Spinal cord (tissue), 10 donors: Measurements from ENCODE around the gene ZCWPW1. TPM values are rescaled to one million over a fixed set of nuclear protein-coding genes. Genes with fewer than 3 reads are reported as not detected.
"Not testable (repeated sequence)": the region's sequence is repeated elsewhere in the genome, so short reads cannot be mapped to it uniquely, and the experiment has no call there.

Source experiments
- DNase-seq, 6 donors: peaks; one replicate each; pipeline versions ENCODE4 v3.0.0 to v3.0.0-alpha.2; 2013 to 2015; ENCODE audit warnings: low spot score in 6 of 6, low read depth in 4 of 6
- H3K27ac ChIP-seq: one replicate; pipeline ENCODE4 v1.5.1; 2013; ENCODE audit warnings: low read depth, low read length, control low read depth
- H3K27me3 ChIP-seq: one replicate; pipeline ENCODE4 v1.6.1; 2013; ENCODE audit warnings: low read length; ENCODE audit not compliant: control insufficient read depth, insufficient read depth
- H3K36me3 ChIP-seq: one replicate; pipeline ENCODE4 v1.6.1; 2013; ENCODE audit warnings: low read length; ENCODE audit not compliant: control insufficient read depth, insufficient read depth
- H3K4me1 ChIP-seq: one replicate; pipeline ENCODE4 v1.6.1; 2013; ENCODE audit warnings: low read length; ENCODE audit not compliant: control insufficient read depth, insufficient read depth
- H3K4me3 ChIP-seq: one replicate; pipeline ENCODE4 v1.5.1; 2013; ENCODE audit warnings: low read depth, low read length, control low read depth
- H3K9me3 ChIP-seq: one replicate; pipeline ENCODE4 v1.6.1; 2013; ENCODE audit warnings: low read length; ENCODE audit not compliant: control insufficient read depth, insufficient read depth
- WGBS: methylation state at CpG from one replicate; pipeline ENCODE4 v1.1.5; 2013; ENCODE audit warnings: missing lambda C conversion rate; ENCODE audit not compliant: insufficient coverage; 5-methylcytosine and 5-hydroxymethylcytosine counted together
- polyA plus RNA-seq, 2 donors: library from polyadenylated mRNA; unstranded; fragments of 120-200 nt; gene quantifications; one replicate each; pipeline ENCODE4 v1.2.1, GENCODE V29; 2013; ENCODE audit not compliant: insufficient read length in 2 of 2
- total RNA-seq, 2 donors: library from RNA; depleted of rRNA in 1 of 2; stranded (reverse); fragments of 120-200 nt in 1 of 2; fragments of >200 nt in 1 of 2; gene quantifications; one replicate each; pipeline versions ENCODE4 v1.2.3 to v1.2.4, GENCODE V29; 2013 to 2014
- donor health status: healthy.

ZCWPW1 gene
- total and polyA plus RNA-seq, 4 donors, result 5.1 to 8.0 (median 7.1) TPM

DNA sequence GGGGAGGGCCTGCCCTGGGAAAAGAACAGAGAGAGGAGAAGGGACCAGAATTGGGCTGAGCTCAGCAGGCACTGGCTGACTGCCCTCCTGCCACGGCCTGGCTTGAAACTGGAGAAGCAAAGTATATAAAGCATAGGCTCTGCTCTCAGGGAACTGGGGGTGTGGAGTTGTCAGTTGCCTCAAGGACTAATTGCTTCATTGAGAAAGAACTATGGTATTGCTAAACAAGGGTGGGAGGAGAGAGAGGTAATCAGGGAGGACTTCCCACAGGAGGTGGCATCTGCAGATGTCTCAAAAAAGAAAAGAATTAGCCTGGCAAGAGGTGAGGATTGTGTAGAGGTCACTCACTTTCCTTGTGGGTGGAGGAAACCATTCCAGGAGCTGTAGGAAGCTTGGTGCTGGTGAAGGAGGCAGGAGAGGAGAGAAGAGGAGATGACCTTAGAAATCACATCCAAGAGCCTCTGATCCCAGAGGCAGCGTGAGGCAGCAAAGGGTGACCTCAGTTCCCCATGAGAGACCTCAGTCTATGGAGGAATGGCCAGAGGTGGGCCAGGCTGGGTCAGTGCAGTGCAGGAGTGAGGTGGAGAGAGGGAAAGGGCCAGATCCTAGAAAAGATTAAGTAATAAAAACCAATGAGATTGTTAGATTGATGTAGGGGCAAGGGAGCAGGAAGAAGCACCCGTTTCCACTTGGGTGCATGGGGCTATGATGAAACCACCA, 68.2 kb downstream of the ZCWPW1 start:
- DNase-seq, result no peak
- 95% methylated on average over 3 of the region's 3 CpGs for WGBS
- Histone ChIP-seq H3K27me3 (no peaks in the 10 kb centered on the region), H3K4me3 (no peak overlapping the region), H3K9me3 (no peaks in the 10 kb centered on the region), H3K4me1 (no peaks in the 10 kb centered on the region), H3K27ac (no peak overlapping the region), H3K36me3 (peaks cover 74% of the 10 kb centered on the region)

DNA sequence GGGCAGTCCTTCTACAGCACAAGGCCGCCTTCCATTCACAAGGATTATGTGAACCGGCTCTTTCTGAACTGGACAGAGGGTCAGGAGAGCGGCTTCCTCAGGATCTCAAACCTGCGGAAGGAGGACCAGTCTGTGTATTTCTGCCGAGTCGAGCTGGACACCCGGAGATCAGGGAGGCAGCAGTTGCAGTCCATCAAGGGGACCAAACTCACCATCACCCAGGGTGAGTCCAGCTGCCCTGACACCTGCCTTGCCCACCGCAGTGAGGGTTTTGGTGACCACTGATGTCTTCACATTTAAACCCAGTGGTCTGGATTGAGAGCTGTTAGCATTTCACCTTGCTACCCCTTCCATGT, 69.7 kb downstream of the ZCWPW1 start:
- H3K27ac ChIP-seq, result no peak overlapping the region
- no peak overlapping the region for H3K4me3 ChIP-seq
- no peaks in the 10 kb centered on the region for H3K9me3 ChIP-seq
- no peak for DNase-seq
- peaks cover 86% of the 10 kb centered on the region for H3K36me3 ChIP-seq
- H3K4me1 ChIP-seq, result no peaks in the 10 kb centered on the region
- WGBS, result over 99% methylated on average over 8 of the region's 8 CpGs
- H3K27me3 ChIP-seq, result no peaks in the 10 kb centered on the region

DNA sequence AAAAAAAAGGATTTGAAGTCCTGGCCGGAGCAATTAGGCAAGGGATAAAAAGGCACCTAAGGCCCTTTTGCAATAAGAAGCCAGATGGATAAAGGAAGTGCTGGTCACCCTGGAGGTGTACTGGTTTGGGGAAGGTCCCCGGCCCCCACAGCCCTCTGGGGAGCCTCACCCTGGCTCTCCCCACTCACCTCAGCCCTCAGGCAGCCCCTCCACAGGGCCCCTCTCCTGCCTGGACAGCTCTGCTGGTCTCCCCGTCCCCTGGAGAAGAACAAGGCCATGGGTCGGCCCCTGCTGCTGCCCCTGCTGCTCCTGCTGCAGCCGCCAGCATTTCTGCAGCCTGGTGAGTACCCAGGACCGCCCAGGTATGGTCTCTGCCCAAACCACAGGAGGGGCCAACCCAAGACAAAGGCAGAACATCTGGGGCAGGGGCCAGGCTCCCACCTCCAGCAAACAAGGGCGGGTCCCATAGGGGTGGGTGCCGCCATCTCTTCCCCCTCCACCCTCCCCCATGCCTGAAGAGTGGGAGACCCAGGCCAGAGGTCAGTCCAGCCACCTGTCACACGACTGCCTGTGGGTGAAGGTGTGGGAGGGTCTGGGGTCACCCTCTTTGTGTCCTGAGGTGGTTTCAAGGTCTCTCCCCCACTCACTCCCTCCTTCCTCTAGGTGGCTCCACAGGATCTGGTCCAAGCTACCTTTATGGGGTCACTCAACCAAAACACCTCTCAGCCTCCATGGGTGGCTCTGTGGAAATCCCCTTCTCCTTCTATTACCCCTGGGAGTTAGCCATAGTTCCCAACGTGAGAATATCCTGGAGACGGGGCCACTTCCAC, 70.3 kb downstream of the ZCWPW1 start, which contains the start of gene PILRB:
Gene PILRB (plus strand): TSS at position 91 of the 830 bp plus-strand sequence. CDS start 186 bp downstream, at position 277.
- WGBS, result 76% methylated on average over 6 of the region's 11 CpGs
- H3K36me3 ChIP-seq, result peaks cover 92% of the 10 kb centered on the region
- H3K4me1 ChIP-seq, result no peaks in the 10 kb centered on the region

DNA sequence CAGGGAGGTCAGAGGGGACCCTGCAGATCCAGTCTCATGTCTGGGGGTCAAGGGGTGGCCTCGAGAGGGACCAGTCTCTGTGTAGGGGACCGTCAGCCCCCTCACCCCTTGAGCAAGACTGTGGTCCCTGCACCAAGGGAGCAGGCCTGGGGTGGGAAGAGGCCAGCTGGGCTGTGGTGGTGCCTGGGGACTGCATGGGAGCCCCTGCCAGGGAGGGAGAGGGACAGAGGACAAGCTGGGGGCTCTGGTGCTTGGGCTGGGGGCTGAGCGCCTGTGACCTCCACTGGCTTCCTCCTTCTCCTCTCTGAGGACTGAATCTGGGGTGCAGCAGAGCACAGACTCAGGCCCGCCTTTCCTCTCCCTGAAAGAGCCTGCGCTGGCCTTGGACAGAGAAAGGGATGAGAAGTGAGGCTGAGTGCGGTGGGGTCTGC, 71.4 kb downstream of the ZCWPW1 start:
- Histone ChIP-seq H3K4me3 (no peak overlapping the region), H3K36me3 (peaks cover 96% of the 10 kb centered on the region), H3K4me1 (no peaks in the 10 kb centered on the region), H3K27me3 (no peaks in the 10 kb centered on the region), H3K9me3 (no peaks in the 10 kb centered on the region), H3K27ac (no peak overlapping the region)
- no peak for DNase-seq
- 100% methylated on average over 4 of the region's 6 CpGs for WGBS

More for the DNA sequence above, 70.3 kb downstream of the ZCWPW1 start, which contains the start of gene PILRB:
- no peaks in the 10 kb centered on the region for H3K27me3 ChIP-seq
- H3K9me3 ChIP-seq, result no peaks in the 10 kb centered on the region
- DNase-seq, result no peak
- no peak within 1 kb of the TSS for H3K4me3 ChIP-seq
- H3K27ac ChIP-seq, result no peak within 1 kb of the TSS

DNA sequence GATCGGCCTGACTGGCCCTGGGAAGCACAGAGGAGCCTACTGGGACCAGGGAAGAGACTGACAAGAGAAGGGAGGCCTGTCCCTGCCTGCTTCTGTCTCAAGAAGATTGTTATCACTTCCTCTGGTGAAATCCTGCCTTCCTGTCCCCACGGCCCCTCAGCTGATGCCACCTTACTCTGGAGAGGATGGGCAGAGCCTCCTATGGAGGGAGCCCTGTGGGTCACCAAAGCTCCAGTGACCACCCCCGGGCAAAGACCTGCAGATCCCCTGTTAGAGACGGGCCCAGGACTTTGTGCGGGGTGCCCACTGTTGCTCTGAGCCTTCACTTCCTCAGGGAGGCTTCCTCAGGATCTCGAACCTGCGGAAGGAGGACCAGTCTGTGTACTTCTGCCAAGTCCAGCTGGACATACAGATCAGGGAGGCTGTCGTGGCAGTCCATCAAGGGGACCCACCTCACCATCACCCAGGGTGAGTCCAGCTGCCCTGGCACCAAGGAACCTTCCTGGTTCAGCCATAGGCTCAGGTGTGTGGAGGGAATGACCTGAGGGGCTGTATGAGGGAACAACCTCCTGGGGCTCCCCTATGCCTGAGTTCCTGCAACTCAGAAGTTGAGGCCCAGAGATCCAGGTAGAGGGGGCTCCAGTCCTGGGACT, 72.0 kb downstream of the ZCWPW1 start:
- DNase-seq, result no peak
- H3K9me3 ChIP-seq, result no peaks in the 10 kb centered on the region
- H3K27ac ChIP-seq, result no peak overlapping the region
- H3K27me3 ChIP-seq, result no peaks in the 10 kb centered on the region
- peaks cover 99% of the 10 kb centered on the region for H3K36me3 ChIP-seq
- no peak overlapping the region for H3K4me3 ChIP-seq
- no peaks in the 10 kb centered on the region for H3K4me1 ChIP-seq
- WGBS, result 88% methylated on average over 7 of the region's 8 CpGs

DNA sequence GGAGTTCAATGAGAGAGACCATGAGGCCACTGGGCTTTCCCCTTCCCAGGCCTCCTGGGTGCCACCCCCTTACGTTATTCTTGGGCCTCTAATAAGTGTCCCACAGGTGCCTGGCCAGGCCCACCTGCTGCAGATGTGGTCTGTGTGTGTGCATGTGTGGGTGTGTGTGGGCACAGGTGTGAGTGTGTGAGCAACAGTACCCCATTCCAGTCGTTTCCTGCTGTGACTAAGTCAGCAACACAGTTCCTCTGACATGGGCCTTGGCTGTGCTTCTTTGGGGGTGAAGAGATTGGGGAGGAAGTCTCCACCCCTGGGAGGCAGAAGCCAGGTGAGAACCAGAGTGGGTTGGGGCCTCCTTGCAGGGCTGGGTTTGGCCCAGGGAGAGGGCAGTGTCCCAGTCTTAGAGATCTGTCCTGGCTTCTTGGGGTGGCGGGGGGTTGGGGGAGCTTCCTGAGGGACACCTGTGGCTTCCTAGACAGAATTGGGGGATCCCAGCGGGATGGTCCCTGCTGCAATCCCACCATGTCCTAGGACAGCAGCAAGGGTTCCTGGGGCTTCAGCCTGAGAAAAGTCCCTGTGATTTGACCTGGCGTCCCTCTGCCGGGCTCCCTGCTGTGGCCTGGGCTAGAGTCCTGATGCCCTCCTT, 74.7 kb downstream of the ZCWPW1 start:
- WGBS, result 94% methylated on average over 5 of the region's 6 CpGs
- no peak for DNase-seq
- Histone ChIP-seq H3K27ac (no peak overlapping the region), H3K9me3 (no peaks in the 10 kb centered on the region), H3K27me3 (no peaks in the 10 kb centered on the region), H3K4me1 (no peaks in the 10 kb centered on the region), H3K4me3 (no peak overlapping the region), H3K36me3 (peaks cover 95% of the 10 kb centered on the region)

DNA sequence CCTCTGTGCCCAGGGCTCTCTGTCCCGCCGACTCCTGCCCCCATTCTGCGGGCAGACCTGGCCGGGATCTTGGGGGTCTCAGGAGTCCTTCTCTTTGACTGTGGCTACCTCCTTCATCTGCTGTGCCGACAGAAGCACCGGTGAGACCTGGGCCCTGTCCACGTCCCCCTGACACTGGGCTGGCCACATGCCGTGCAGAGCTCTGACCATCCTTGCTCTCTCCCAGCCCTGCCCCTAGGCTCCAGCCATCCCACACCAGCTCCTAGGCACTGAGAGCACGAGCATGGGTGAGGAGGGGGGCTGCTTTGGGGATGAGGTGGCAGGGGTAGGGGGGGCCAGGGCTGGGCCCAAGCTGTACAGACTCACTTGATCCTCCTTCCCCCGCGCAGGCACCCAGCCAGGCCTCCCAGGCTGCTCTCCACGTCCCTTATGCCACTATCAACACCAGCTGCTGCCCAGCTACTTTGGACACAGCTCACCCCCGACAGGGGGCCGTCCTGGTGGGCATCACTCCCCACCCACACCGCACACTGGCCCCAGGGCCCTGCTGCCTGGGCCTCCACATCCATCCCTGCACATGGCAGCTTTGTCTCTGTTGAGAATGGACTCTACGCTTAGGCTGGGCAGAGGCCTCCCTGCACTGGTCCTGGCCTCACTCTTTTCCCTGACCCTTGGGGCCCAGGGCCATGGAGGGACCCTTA, 75.4 kb downstream of the ZCWPW1 start:
- no peaks in the 10 kb centered on the region for H3K9me3 ChIP-seq
- H3K27ac ChIP-seq, result no peak overlapping the region
- peaks cover 92% of the 10 kb centered on the region for H3K36me3 ChIP-seq
- no peaks in the 10 kb centered on the region for H3K4me1 ChIP-seq
- DNase-seq, result no peak
- 95% methylated on average over 14 of the region's 16 CpGs for WGBS
- no peaks in the 10 kb centered on the region for H3K27me3 ChIP-seq
- H3K4me3 ChIP-seq, result no peak overlapping the region

DNA sequence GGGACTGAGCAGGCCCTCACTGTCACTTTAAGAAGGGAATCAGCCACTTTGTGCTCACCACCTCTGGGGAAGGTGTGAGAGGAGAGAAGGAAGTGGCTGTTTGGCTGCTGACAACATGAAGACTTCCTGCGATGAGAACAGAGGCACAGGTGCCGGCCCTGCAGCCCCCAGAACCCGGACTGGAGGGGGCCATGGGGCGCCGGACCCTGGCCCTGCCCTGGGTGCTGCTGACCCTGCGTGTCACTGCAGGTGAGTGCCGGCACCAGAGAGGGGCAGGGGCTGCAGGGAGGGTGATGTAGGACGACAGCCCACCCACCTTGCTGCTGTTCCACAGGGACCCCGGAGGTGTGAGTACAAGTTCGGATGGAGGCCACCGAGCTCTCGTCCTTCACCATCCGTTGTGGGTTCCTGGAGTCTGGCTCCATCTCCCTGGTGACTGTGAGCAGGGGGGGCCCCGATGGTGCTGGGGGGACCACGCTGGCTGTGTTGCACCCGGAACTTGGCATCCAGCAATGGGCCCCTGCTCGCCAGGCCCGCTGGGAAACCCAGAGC, 76.2 kb downstream of the ZCWPW1 start:
- DNase-seq, H3K4me1 ChIP-seq, H3K9me3 ChIP-seq, H3K27ac ChIP-seq, H3K27me3 ChIP-seq, H3K4me3 ChIP-seq: not testable (repeated sequence)
- WGBS, result 85% methylated on average over 15 of the region's 18 CpGs
- peaks cover 92% of the 10 kb centered on the region for H3K36me3 ChIP-seq
